GM23248 (cell line): Measurements from ENCODE around the gene ZNF653.

Experiments used
- EZH2 ChIP-seq: fragments of 200-600 bp; sonication (generic); IDR thresholded peaks from 2 replicates; pipeline ENCODE4 v1.6.1; 2018; ENCODE audit warnings: antibody characterized with exemption, mild to moderate bottlenecking; ENCODE audit not compliant: insufficient read depth, poor library complexity, severe bottlenecking
- EZH2phosphoT487 ChIP-seq: fragments of 200-600 bp; sonication (generic); IDR thresholded peaks from 2 replicates; pipeline ENCODE4 v1.6.1; 2018; ENCODE audit warnings: antibody characterized with exemption, moderate library complexity, mild to moderate bottlenecking, low read depth; ENCODE audit not compliant: insufficient read depth

DNA sequence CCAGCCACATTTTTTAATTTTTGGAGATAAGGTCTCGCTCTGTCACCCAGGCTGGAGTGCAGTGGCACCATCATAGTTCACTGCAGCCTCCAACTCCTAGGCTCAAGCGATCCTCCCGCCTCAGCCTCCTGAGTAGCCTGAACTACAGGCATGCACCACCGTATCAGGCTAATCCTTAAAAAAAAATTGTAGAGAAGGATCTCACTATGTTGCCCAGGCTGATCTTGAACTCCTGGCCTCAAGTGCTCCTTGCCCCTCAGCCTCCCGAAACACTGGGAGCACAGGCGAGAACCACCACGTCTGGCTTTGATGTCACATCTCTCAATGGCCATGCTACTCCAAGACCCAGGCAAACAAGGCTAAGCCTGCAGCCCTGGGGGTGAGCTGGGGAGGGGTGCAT lies 49.0 kb downstream of the ZNF653 start:
- TF ChIP-seq EZH2 (no peak), EZH2phosphoT487 (no peak)
